ENCODE measurements around the gene BTRC. TPM values are rescaled to one million over a fixed set of nuclear protein-coding genes. Genes with fewer than 3 reads are reported as not detected.

Gene BTRC
- polyA plus RNA-seq, 3 donors = 2.8 to 4.3 (median 3.1) TPM

- no peak overlapping the region for H2AFZ ChIP-seq (ENCODE audit: insufficient read depth, low read depth, low read length, poor library complexity, severe bottlenecking)
- no peak for TF ChIP-seq CTCF (IDR thresholded peaks at IDR 0.05)
- Mint-ChIP-seq H3K4me3 (no peak overlapping the region), H3K9me3 (no peaks in the 10 kb centered on the region), H3K36me3 (peaks cover 0 to 2% of the 10 kb centered on the region in 2 donors), H3K27ac (no peak overlapping the region), H3K4me1 (peaks cover 4% of the 10 kb centered on the region), H3K27me3 (ENCODE audit: low read depth in 3 of 3) (peaks cover 0 to 12% (median 2%) of the 10 kb centered on the region in 3 donors)
- H3K36me3 ChIP-seq (replicated peaks in 1 of 2; ENCODE audit: control insufficient read depth in 1 of 2, insufficient read depth in 2 of 2, low read length in 2 of 2) = no peaks in the 10 kb centered on the region
- no peak overlapping the region for H3K4me2 ChIP-seq (replicated peaks; ENCODE audit: extremely low read depth, low read length, poor library complexity, severe bottlenecking)
- H3K9me3 ChIP-seq (replicated peaks in 1 of 2; ENCODE audit: control insufficient read depth in 1 of 2, insufficient read depth in 1 of 2, low read length in 2 of 2) = no peaks in the 10 kb centered on the region
- H3K9ac ChIP-seq (ENCODE audit: insufficient read depth, low read length, poor library complexity, severe bottlenecking) = no peak overlapping the region
- H3K27ac ChIP-seq (ENCODE audit: low read depth in 1 of 2, low read length in 2 of 2) = no peak overlapping the region
- H4K20me1 ChIP-seq (ENCODE audit: insufficient read depth, low read length) = no peaks in the 10 kb centered on the region
- H3K4me3 ChIP-seq (replicated peaks in 1 of 3; ENCODE audit: low read depth in 2 of 3, low read length in 3 of 3) = no peak overlapping the region
- H3K4me1 ChIP-seq (ENCODE audit: control insufficient read depth in 1 of 2, insufficient read depth in 2 of 2, low read length in 2 of 2) = no peaks in the 10 kb centered on the region
- DNase-seq = no peak
- WGBS (ENCODE audit: insufficient coverage) = no CpG with 5 or more reads among the region's 2 CpGs
- intact Hi-C loops (cut with micrococcal nuclease) = loop anchor here in 1 of 2 donors (10.0 kb wide), 1 partner anchor 231 kb away; no protein-coding TSS in a partner anchor
- H3K79me2 ChIP-seq (ENCODE audit: insufficient read depth, low read length) = no peaks in the 10 kb centered on the region
- H3K27me3 ChIP-seq (ENCODE audit: control insufficient read depth in 2 of 2, insufficient read depth in 2 of 2, low read length in 2 of 2) = peaks cover 3 to 6% of the 10 kb centered on the region in 2 donors
Measured at GRCh38 chr10:101446071-101446470, 92.1 kb downstream of the BTRC start.

GRCh38 chr10:101446947-101447346 is 93.0 kb downstream of the BTRC start:
- Histone ChIP-seq H3K4me1 (ENCODE audit: control insufficient read depth in 1 of 2, insufficient read depth in 2 of 2, low read length in 2 of 2) (peaks cover 0 to 3% of the 10 kb centered on the region in 2 donors), H3K27me3 (ENCODE audit: control insufficient read depth in 2 of 2, insufficient read depth in 2 of 2, low read length in 2 of 2) (peaks cover 3 to 6% of the 10 kb centered on the region in 2 donors), H3K36me3 (replicated peaks in 1 of 2; ENCODE audit: control insufficient read depth in 1 of 2, insufficient read depth in 2 of 2, low read length in 2 of 2) (no peaks in the 10 kb centered on the region), H3K27ac (ENCODE audit: low read depth in 1 of 2, low read length in 2 of 2) (no peak overlapping the region), H3K4me2 (replicated peaks; ENCODE audit: extremely low read depth, low read length, poor library complexity, severe bottlenecking) (no peak overlapping the region), H3K9ac (ENCODE audit: insufficient read depth, low read length, poor library complexity, severe bottlenecking) (no peak overlapping the region), H3K4me3 (replicated peaks in 1 of 3; ENCODE audit: low read depth in 2 of 3, low read length in 3 of 3) (no peak overlapping the region), H3K9me3 (replicated peaks in 1 of 2; ENCODE audit: control insufficient read depth in 1 of 2, insufficient read depth in 1 of 2, low read length in 2 of 2) (no peaks in the 10 kb centered on the region), H2AFZ (ENCODE audit: insufficient read depth, low read depth, low read length, poor library complexity, severe bottlenecking) (no peak overlapping the region), H4K20me1 (ENCODE audit: insufficient read depth, low read length) (no peaks in the 10 kb centered on the region), H3K79me2 (ENCODE audit: insufficient read depth, low read length) (no peaks in the 10 kb centered on the region)
- no peak for TF ChIP-seq CTCF (IDR thresholded peaks at IDR 0.05)
- intact Hi-C loops (cut with micrococcal nuclease) = loop anchor here in 1 of 2 donors (10.0 kb wide), 1 partner anchor 232 kb away; no protein-coding TSS in a partner anchor
- H3K27me3 Mint-ChIP-seq (ENCODE audit: low read depth in 3 of 3) = peaks cover 0 to 16% (median 2%) of the 10 kb centered on the region in 3 donors
- H3K27ac Mint-ChIP-seq = no peak overlapping the region
- H3K36me3 Mint-ChIP-seq = peaks cover 0 to 5% of the 10 kb centered on the region in 2 donors
- WGBS (ENCODE audit: insufficient coverage) = 92% methylated on average over 2 of the region's 7 CpGs
- H3K9me3 Mint-ChIP-seq = no peaks in the 10 kb centered on the region
- peaks cover 9% of the 10 kb centered on the region for H3K4me1 Mint-ChIP-seq
- no peak overlapping the region for H3K4me3 Mint-ChIP-seq
- DNase-seq = no peak
